ENCODE results near the gene EHF. TPM values are rescaled to one million over a fixed set of nuclear protein-coding genes. Genes with fewer than 3 reads are reported as not detected.

EHF gene
- total RNA-seq, 1 experiment from 2014 or later: 118 TPM

GRCh38 chr11:34679681-34680080, 58.8 kb downstream of the EHF start:
- CTCF ChIA-PET: interaction anchor here (1.0 kb wide), 1 partner anchor 25 kb away, joined by 5 read pairs; no protein-coding TSS in a partner anchor
- no peak overlapping the region for H2AFZ ChIP-seq
- no peak overlapping the region for H3K4me3 ChIP-seq
- TF ChIP-seq EZH2 (IDR thresholded peaks at IDR 0.05; ENCODE audit: low read depth) (no peak), CTCF (conservative IDR thresholded peaks at IDR 0.05) (no peak)
- POLR2A ChIA-PET (ENCODE audit: unreplicated experiment): interaction anchor here (0.6 to 0.7 kb wide), 2 partner anchors 127 to 1820 kb away, joined by 5 read pairs; no protein-coding TSS in a partner anchor
- BruUV-seq (replicated peaks): no TSS peak
- H3K27me3 ChIP-seq (ENCODE audit: insufficient read depth, low read depth): no peaks in the 10 kb centered on the region
- H3K9me3 ChIP-seq (ENCODE audit: insufficient read depth, low read depth): no peaks in the 10 kb centered on the region
- no peaks in the 10 kb centered on the region; the same call in 1 of the 2 replicates for H3K9me2 ChIP-seq (ENCODE audit: insufficient read depth)
- DNase-seq: no peak
- H3F3A ChIP-seq (ENCODE audit: insufficient read depth, low read depth): peaks cover 27% of the 10 kb centered on the region
- H3K27ac ChIP-seq: peak overlapping the region; percentile 86
- no peaks in the 10 kb centered on the region for H3K79me2 ChIP-seq (ENCODE audit: low read depth)
- peaks cover 49% of the 10 kb centered on the region for H3K4me1 ChIP-seq (replicated peaks; ENCODE audit: insufficient read depth)
- intact Hi-C loops (cut with micrococcal nuclease; ENCODE audit: unreplicated experiment): loop anchor here (2.0 kb wide), 1 partner anchor 47 kb away; no protein-coding TSS in a partner anchor
- no peak overlapping the region for H3K4me2 ChIP-seq
- no peaks in the 10 kb centered on the region for H4K20me1 ChIP-seq (ENCODE audit: insufficient read depth)
- H3K36me3 ChIP-seq (ENCODE audit: low read depth): no peaks in the 10 kb centered on the region

GRCh38 chr11:34680206-34680605, 59.3 kb downstream of the EHF start:
- Histone ChIP-seq H3K4me1 (replicated peaks; ENCODE audit: insufficient read depth) (peaks cover 54% of the 10 kb centered on the region), H3K27ac (peak overlapping the region; percentile 86), H3K36me3 (ENCODE audit: low read depth) (no peaks in the 10 kb centered on the region), H3K4me3 (no peak overlapping the region), H3K9me3 (ENCODE audit: insufficient read depth, low read depth) (no peaks in the 10 kb centered on the region), H3K27me3 (ENCODE audit: insufficient read depth, low read depth) (no peaks in the 10 kb centered on the region), H3K9me2 (ENCODE audit: insufficient read depth) (no peaks in the 10 kb centered on the region; the same call in 1 of the 2 replicates), H3K4me2 (peak overlapping the region; percentile 49), H4K20me1 (ENCODE audit: insufficient read depth) (no peaks in the 10 kb centered on the region), H2AFZ (no peak overlapping the region), H3K79me2 (ENCODE audit: low read depth) (no peaks in the 10 kb centered on the region), H3F3A (ENCODE audit: insufficient read depth, low read depth) (peaks cover 31% of the 10 kb centered on the region)
- DNase-seq: no peak
- CTCF ChIA-PET: no interaction called here
- TF ChIP-seq EZH2 (IDR thresholded peaks at IDR 0.05; ENCODE audit: low read depth) (no peak), CTCF (conservative IDR thresholded peaks at IDR 0.05) (no peak)
- TSS peak; percentile 36 for BruUV-seq (replicated peaks)
- intact Hi-C loops (cut with micrococcal nuclease; ENCODE audit: unreplicated experiment): loop anchor here (2.0 kb wide), 1 partner anchor 47 kb away; no protein-coding TSS in a partner anchor
- POLR2A ChIA-PET (ENCODE audit: unreplicated experiment): interaction anchor here (0.5 kb wide), 1 partner anchor 208 kb away, joined by 3 read pairs; no protein-coding TSS in a partner anchor

GRCh38 chr11:34680918-34681586, 60.2 kb downstream of the EHF start:
- no TSS peak for BruUV-seq (replicated peaks)
- H3F3A ChIP-seq (ENCODE audit: insufficient read depth, low read depth): peaks cover 37% of the 10 kb centered on the region
- no peak for TF ChIP-seq CTCF (conservative IDR thresholded peaks at IDR 0.05)
- no peak for TF ChIP-seq EZH2 (IDR thresholded peaks at IDR 0.05; ENCODE audit: low read depth)
- H3K4me1 ChIP-seq (replicated peaks; ENCODE audit: insufficient read depth): peaks cover 60% of the 10 kb centered on the region
- H3K27me3 ChIP-seq (ENCODE audit: insufficient read depth, low read depth): no peaks in the 10 kb centered on the region
- H3K79me2 ChIP-seq (ENCODE audit: low read depth): no peaks in the 10 kb centered on the region
- no peak overlapping the region for H2AFZ ChIP-seq
- intact Hi-C loops (cut with micrococcal nuclease; ENCODE audit: unreplicated experiment): loop anchor here (1.0 to 2.0 kb wide), 4 partner anchors 13 to 82 kb away; no protein-coding TSS in a partner anchor
- H3K36me3 ChIP-seq (ENCODE audit: low read depth): no peaks in the 10 kb centered on the region
- CTCF ChIA-PET: no interaction called here
- no peak overlapping the region for H3K4me3 ChIP-seq
- H3K27ac ChIP-seq: peak overlapping the region; percentile 86
- H3K9me3 ChIP-seq (ENCODE audit: insufficient read depth, low read depth): no peaks in the 10 kb centered on the region
- DNase-seq: peak; percentile 85 to 99
- no peaks in the 10 kb centered on the region; the same call in 1 of the 2 replicates for H3K9me2 ChIP-seq (ENCODE audit: insufficient read depth)
- 0 out of 2 replicates have a peak, but pooled peaks cover 1% of the 10 kb centered on the region for H4K20me1 ChIP-seq (ENCODE audit: insufficient read depth)
- H3K4me2 ChIP-seq: peak overlapping the region; percentile 60
- POLR2A ChIA-PET (ENCODE audit: unreplicated experiment): interaction anchor here (0.6 to 1.0 kb wide), 2 partner anchors 41 to 60 kb away, joined by 4 to 9 read pairs; partner anchors contain the start of gene EHF

Measured in PC-9 (cell line).